GM12878 (cell line): ENCODE measurements around the gene DPM2. TPM values are rescaled to one million over a fixed set of nuclear protein-coding genes. Genes with fewer than 3 reads are reported as not detected.

ENCODE experiments used
- ATAC-seq: fragments of 200-7000 bp; cut with Tn5 transposase; 3 replicates; pipeline ENCODE4 v1.9.1; 2020; ENCODE audit warnings: mild to moderate bottlenecking, moderate library complexity
- BruUV-seq: library from RNA; stranded (reverse); fragments of 400-500 nt; replicated peaks from 2 replicates; lab custom pipeline; 2021; lab: Mats Ljungman, UMichigan
- CTCF ChIA-PET: fragments of 300-600 bp; sonication (Branson Sonifier 250); formaldehyde crosslinking; extraction: SDS; loops from one replicate; lab custom pipeline; 2021; ENCODE audit warnings: inconsistent platforms; lab: Yijun Ruan, JAX
- POLR2A ChIA-PET: fragments of 350-600 bp; formaldehyde crosslinking; extraction: SDS; loops from one replicate; lab custom pipeline; 2021; ENCODE audit warnings: inconsistent platforms; lab: Charles Lee
- RAD21 ChIA-PET: fragments of 300-600 bp; sonication (Branson Sonifier 250); formaldehyde crosslinking; loops from one replicate; lab custom pipeline; 2023; ENCODE audit warnings: antibody characterized with exemption; ENCODE audit not compliant: unreplicated experiment; lab: Charles Lee
- SMC1A ChIA-PET: fragments of 300-600 bp; sonication (Branson Sonifier 250); formaldehyde crosslinking; loops from one replicate; lab custom pipeline; 2023; ENCODE audit not compliant: unreplicated experiment, uncharacterized antibody; lab: Charles Lee
- DNase-seq: peaks from one replicate; pipeline ENCODE4 v3.0.0-alpha.2; 2011; ENCODE audit warnings: low read depth, low spot score
- FAIRE-seq: peaks from 3 replicates; lab custom pipeline; 2011; peaks lifted over from hg19 to GRCh38; lab: Jason Lieb, UNC
- H2AFZ ChIP-seq: 2 replicates; pipeline ENCODE4 v1.6.0; 2011; ENCODE audit warnings: low read depth, low read length, control low read depth; ENCODE audit not compliant: control insufficient read depth
- H3K27ac ChIP-seq: 2 replicates; pipeline ENCODE4 v1.5.1; 2011; ENCODE audit warnings: control low read depth; ENCODE audit not compliant: control insufficient read depth, insufficient read depth
- H3K27me3 ChIP-seq, 2 experiments: replicated peaks in 1 of 2; 2 replicates each; pipeline versions ENCODE4 v1.6.0 to v1.6.1; 2011; ENCODE audit warnings: low read length in 1 of 2; ENCODE audit not compliant: control insufficient read depth in 2 of 2, insufficient read depth in 2 of 2
- H3K36me3 ChIP-seq, 2 experiments: 2 replicates each; pipeline ENCODE4 v1.5.1; 2011; ENCODE audit warnings: low read length in 1 of 2; ENCODE audit not compliant: control insufficient read depth in 2 of 2, insufficient read depth in 2 of 2
- H3K4me1 ChIP-seq: 2 replicates; pipeline ENCODE4 v1.6.1; 2011; ENCODE audit warnings: mild to moderate bottlenecking, low read length, moderate library complexity, mixed read lengths; ENCODE audit not compliant: control insufficient read depth, insufficient read depth
- H3K4me2 ChIP-seq: 2 replicates; pipeline ENCODE4 v1.6.0; 2011; ENCODE audit warnings: control low read depth; ENCODE audit not compliant: control insufficient read depth, insufficient read depth
- H3K4me3 ChIP-seq: fragments of 200-600 bp; sonication (generic); 2 replicates; pipeline ENCODE4 v1.5.1; 2016
- H3K79me2 ChIP-seq: 2 replicates; pipeline ENCODE4 v1.6.0; 2011; ENCODE audit warnings: low read length; ENCODE audit not compliant: control insufficient read depth, insufficient read depth
- H3K9ac ChIP-seq: 2 replicates; pipeline ENCODE4 v1.8.0; 2011; ENCODE audit warnings: low read length, control low read depth, mixed read lengths; ENCODE audit not compliant: control insufficient read depth, insufficient read depth
- H3K9me3 ChIP-seq: replicated peaks from 3 replicates; pipeline ENCODE4 v1.5.1; 2011; ENCODE audit warnings: mild to moderate bottlenecking, low read length; ENCODE audit not compliant: control insufficient read depth, insufficient read depth
- H4K20me1 ChIP-seq: 2 replicates; pipeline ENCODE4 v1.6.0; 2011; ENCODE audit not compliant: control insufficient read depth, insufficient read depth
- BACH1 ChIP-seq: fragments of 450-650 bp; IDR thresholded peaks from 2 replicates; pipeline ENCODE4 v1.6.1; 2017; ENCODE audit warnings: mild to moderate bottlenecking, borderline replicate concordance
- BHLHE40 ChIP-seq, 2 experiments: fragments of 450-650 bp in 1 of 2; IDR thresholded peaks; 2 replicates each; pipeline ENCODE4 v1.6.1; 2011 to 2017; ENCODE audit warnings: low read depth in 2 of 2, borderline replicate concordance in 1 of 2, improper control_type of control experiment in 1 of 2, low read length in 1 of 2, mild to moderate bottlenecking in 1 of 2
- EED ChIP-seq: sonication (generic); IDR thresholded peaks from 2 replicates; pipeline ENCODE4 v1.6.1; 2016; ENCODE audit warnings: antibody characterized with exemption, low read depth
- HDAC6 ChIP-seq: fragments of 200-600 bp; sonication (generic); IDR thresholded peaks from one replicate; pipeline ENCODE4 v1.8.0; 2017; ENCODE audit warnings: antibody characterized with exemption; ENCODE audit not compliant: unreplicated experiment
- HDGF ChIP-seq: fragments of 450-650 bp; IDR thresholded peaks from 2 replicates; pipeline ENCODE4 v1.6.1; 2016; ENCODE audit warnings: antibody characterized with exemption
- MEF2A ChIP-seq: IDR thresholded peaks from 2 replicates; pipeline ENCODE4 v1.6.1; 2011; ENCODE audit warnings: low read depth, mild to moderate bottlenecking, low read length, moderate library complexity; ENCODE audit not compliant: insufficient read depth
- POLR2A ChIP-seq: IDR thresholded peaks from 2 replicates; pipeline ENCODE4 v1.6.1; 2011; ENCODE audit warnings: low read depth, mild to moderate bottlenecking, low read length
- RFX5 ChIP-seq: IDR thresholded peaks from 2 replicates; pipeline ENCODE4 v1.6.1; 2011; ENCODE audit warnings: low read depth, low read length, improper control_type of control experiment
- RUNX3 ChIP-seq: IDR thresholded peaks from 2 replicates; pipeline ENCODE4 v1.6.1; 2012; ENCODE audit warnings: low read length, inconsistent platforms
- STAT3 ChIP-seq: IDR thresholded peaks from 2 replicates; pipeline ENCODE4 v1.6.1; 2011; ENCODE audit warnings: low read depth, low read length, improper control_type of control experiment
- TBL1XR1 ChIP-seq: IDR thresholded peaks from 2 replicates; pipeline ENCODE4 v1.6.1; 2012; ENCODE audit warnings: low read depth, low read length, improper control_type of control experiment
- whole genome bisulfite sequencing: methylation state at CpG from one replicate; pipeline ENCODE4 v1.1.6; 2016; ENCODE audit warnings: low lambda C conversion rate; ENCODE audit not compliant: insufficient replicate concordance, insufficient coverage; ENCODE audit errors: missing lambda C conversion rate; 5-methylcytosine and 5-hydroxymethylcytosine counted together
- in situ Hi-C: fragments of 300-500 bp; cut with MboI; formaldehyde crosslinking; loops from 9 replicates; pipeline ENCODE4 v1.14.3; 2018; ENCODE audit warnings: mixed read lengths
- intact Hi-C: fragments of 100-400 bp; cut with micrococcal nuclease; formaldehyde crosslinking; loops from one replicate; pipeline ENCODE4 v1.14.2; 2022; ENCODE audit not compliant: unreplicated experiment
- polyA plus RNA-seq, 11 experiments: library from polyadenylated mRNA; depleted of rRNA in 4 of 11; unstranded in 6 of 11; stranded (reverse) in 5 of 11; fragments of >200 nt; fragmentation: Nextera tagmentation in 4 of 11; fragmentation: Illumina TruSeq in 1 of 11; extraction: Ambion mirVana in 4 of 11; extraction: Trizol in 1 of 11; gene quantifications; 1 replicate in 1 of 11; 2 replicates in 10 of 11; pipeline versions ENCODE4 v1.2.1 to v1.2.3, GENCODE V29; 2011 to 2016; ENCODE audit warnings: inconsistent platforms in 2 of 11, missing spikeins in 2 of 11, low read depth in 1 of 11
- total RNA-seq, 4 experiments: library from RNA; depleted of rRNA in 3 of 4; stranded (reverse); fragments of >200 nt in 3 of 4; fragmentation: Illumina TruSeq in 1 of 4; extraction: Trizol in 1 of 4; gene quantifications; 2 replicates each; pipeline versions ENCODE4 v1.2.1 to v1.2.3, GENCODE V29; 2013 to 2021
- TF ChIP-seq, protein P1 (sequence below): fragments of 450-650 bp; IDR thresholded peaks from 2 replicates; pipeline ENCODE4 v1.6.1; 2016; ENCODE audit warnings: mild to moderate bottlenecking, moderate library complexity, borderline replicate concordance
- TF ChIP-seq, protein P2 (sequence below): IDR thresholded peaks from 2 replicates; pipeline ENCODE4 v1.6.1; 2012; ENCODE audit warnings: low read depth, low read length, improper control_type of control experiment

DPM2 gene
- total and polyA plus RNA-seq, 10 of the 15 experiments (the other 5 are each of a cell fraction or from before 2014, with no cell fraction given): 22.7 to 77.9 (median 44.7) TPM

DNA sequence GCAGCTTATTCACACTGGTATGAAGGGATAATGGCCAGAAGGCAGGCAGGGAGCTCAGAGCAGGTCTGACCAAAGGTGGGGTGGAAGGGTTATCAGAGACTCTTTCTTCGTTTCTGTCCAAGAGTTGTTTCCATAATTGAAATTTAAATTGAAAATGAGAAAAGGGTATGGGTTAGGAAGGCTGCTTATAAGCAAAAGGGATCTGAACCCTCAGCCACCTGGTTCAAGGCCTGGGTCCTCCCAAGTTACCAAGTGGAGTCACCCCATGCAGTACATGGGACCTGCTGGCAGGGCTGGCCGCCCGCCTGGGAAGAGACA is 25.3 kb upstream of the DPM2 start:
- H3K9ac ChIP-seq: no peak overlapping the region
- SMC1A ChIA-PET: no interaction called here
- H3K4me1 ChIP-seq: peaks cover 18% of the 10 kb centered on the region
- CTCF ChIA-PET: interaction anchor here (0.6 kb wide), 1 partner anchor 16 kb away, joined by 3 read pairs; no protein-coding TSS in a partner anchor
- intact Hi-C loops: no loop called here
- H3K27ac ChIP-seq: no peak overlapping the region
- TF ChIP-seq MEF2A (no peak), RFX5 (no peak), POLR2A (no peak), BACH1 (no peak), HDAC6 (no peak), STAT3 (no peak), BHLHE40 (IDR thresholded peaks at IDR 0.05; ENCODE audit: borderline replicate concordance in 1 of 2, low read depth in 2 of 2, low read length in 1 of 2) (no peak), RUNX3 (no peak), HDGF (no peak)
- no peaks in the 10 kb centered on the region for H3K27me3 ChIP-seq
- in situ Hi-C loops: loop anchor here (10.0 kb wide), 1 partner anchor 72 kb away; no protein-coding TSS in a partner anchor
- 90% methylated on average over 3 of the region's 3 CpGs for WGBS
- RAD21 ChIA-PET: no interaction called here
- H3K36me3 ChIP-seq: peaks cover 0 to under 1% of the 10 kb centered on the region in 2 experiments; a peak in 2 of 4 replicates
- H3K79me2 ChIP-seq: peaks cover 8% of the 10 kb centered on the region
- no TSS peak for BruUV-seq
- H3K4me3 ChIP-seq: no peak overlapping the region
- DNase-seq: no peak
- POLR2A ChIA-PET: interaction anchor here (0.6 kb wide), 1 partner anchor 1025 kb away, joined by 6 read pairs; no protein-coding TSS in a partner anchor
- H2AFZ ChIP-seq: no peak overlapping the region
- ATAC-seq: no peak
- H3K9me3 ChIP-seq: no peaks in the 10 kb centered on the region
- FAIRE-seq: no peak
- no peak overlapping the region for H3K4me2 ChIP-seq
- peaks cover 5% of the 10 kb centered on the region for H4K20me1 ChIP-seq

DNA sequence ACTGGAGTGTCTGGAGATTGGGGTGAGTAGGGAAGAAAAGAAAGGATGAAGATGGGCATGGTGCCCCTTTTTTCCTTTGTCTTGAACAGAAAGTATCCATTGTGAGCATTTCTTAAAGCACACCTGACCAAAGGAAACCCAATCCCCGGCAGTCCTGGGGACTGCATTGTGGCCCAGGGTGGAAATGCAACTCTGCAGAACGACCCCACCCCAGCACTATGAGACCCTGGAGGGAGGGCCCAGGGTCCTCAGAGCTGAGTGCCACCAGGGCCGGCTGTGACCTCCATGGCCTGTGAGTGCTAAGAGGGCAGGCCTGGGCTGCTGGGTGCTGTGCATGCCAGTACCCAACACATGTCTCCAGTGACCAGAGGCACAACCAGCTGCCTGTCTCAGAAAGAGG is 24.6 kb upstream of the DPM2 start:
- in situ Hi-C loops: loop anchor here (10.0 kb wide), 1 partner anchor 73 kb away; no protein-coding TSS in a partner anchor
- TF ChIP-seq, protein P1, sequence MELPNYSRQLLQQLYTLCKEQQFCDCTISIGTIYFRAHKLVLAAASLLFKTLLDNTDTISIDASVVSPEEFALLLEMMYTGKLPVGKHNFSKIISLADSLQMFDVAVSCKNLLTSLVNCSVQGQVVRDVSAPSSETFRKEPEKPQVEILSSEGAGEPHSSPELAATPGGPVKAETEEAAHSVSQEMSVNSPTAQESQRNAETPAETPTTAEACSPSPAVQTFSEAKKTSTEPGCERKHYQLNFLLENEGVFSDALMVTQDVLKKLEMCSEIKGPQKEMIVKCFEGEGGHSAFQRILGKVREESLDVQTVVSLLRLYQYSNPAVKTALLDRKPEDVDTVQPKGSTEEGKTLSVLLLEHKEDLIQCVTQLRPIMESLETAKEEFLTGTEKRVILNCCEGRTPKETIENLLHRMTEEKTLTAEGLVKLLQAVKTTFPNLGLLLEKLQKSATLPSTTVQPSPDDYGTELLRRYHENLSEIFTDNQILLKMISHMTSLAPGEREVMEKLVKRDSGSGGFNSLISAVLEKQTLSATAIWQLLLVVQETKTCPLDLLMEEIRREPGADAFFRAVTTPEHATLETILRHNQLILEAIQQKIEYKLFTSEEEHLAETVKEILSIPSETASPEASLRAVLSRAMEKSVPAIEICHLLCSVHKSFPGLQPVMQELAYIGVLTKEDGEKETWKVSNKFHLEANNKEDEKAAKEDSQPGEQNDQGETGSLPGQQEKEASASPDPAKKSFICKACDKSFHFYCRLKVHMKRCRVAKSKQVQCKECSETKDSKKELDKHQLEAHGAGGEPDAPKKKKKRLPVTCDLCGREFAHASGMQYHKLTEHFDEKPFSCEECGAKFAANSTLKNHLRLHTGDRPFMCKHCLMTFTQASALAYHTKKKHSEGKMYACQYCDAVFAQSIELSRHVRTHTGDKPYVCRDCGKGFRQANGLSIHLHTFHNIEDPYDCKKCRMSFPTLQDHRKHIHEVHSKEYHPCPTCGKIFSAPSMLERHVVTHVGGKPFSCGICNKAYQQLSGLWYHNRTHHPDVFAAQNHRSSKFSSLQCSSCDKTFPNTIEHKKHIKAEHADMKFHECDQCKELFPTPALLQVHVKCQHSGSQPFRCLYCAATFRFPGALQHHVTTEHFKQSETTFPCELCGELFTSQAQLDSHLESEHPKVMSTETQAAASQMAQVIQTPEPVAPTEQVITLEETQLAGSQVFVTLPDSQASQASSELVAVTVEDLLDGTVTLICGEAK: no peak
- no peak for TF ChIP-seq TBL1XR1
- TF ChIP-seq, protein P2, sequence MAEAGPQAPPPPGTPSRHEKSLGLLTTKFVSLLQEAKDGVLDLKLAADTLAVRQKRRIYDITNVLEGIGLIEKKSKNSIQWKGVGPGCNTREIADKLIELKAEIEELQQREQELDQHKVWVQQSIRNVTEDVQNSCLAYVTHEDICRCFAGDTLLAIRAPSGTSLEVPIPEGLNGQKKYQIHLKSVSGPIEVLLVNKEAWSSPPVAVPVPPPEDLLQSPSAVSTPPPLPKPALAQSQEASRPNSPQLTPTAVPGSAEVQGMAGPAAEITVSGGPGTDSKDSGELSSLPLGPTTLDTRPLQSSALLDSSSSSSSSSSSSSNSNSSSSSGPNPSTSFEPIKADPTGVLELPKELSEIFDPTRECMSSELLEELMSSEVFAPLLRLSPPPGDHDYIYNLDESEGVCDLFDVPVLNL: no peak
- TF ChIP-seq EED: no peak

More for the DNA sequence above, 24.6 kb upstream of the DPM2 start:
- Histone ChIP-seq H3K79me2 (peaks cover 4% of the 10 kb centered on the region), H3K27ac (no peak overlapping the region), H3K9ac (no peak overlapping the region), H3K36me3 (no peaks in the 10 kb centered on the region; a peak in 2 of 4 replicates), H3K9me3 (no peaks in the 10 kb centered on the region), H4K20me1 (peaks cover under 1% of the 10 kb centered on the region), H3K4me2 (no peak overlapping the region), H3K27me3 (no peaks in the 10 kb centered on the region), H3K4me1 (peaks cover 13% of the 10 kb centered on the region), H3K4me3 (no peak overlapping the region), H2AFZ (no peak overlapping the region)
- CTCF ChIA-PET: no interaction called here
- SMC1A ChIA-PET: no interaction called here
- no peak for DNase-seq
- no peak for ATAC-seq
- no peak for FAIRE-seq
- POLR2A ChIA-PET: interaction anchor here (1.2 kb wide), 1 partner anchor 10 kb away, joined by 3 read pairs; no protein-coding TSS in a partner anchor
- 24% methylated on average over 3 of the region's 3 CpGs for WGBS
- intact Hi-C loops: no loop called here
- RAD21 ChIA-PET: no interaction called here
- no TSS peak for BruUV-seq
